GM21381 (cell line): Measurements from ENCODE around the gene PSMD3.

Source experiments
- ATAC-seq: cut with Tn5 transposase; IDR thresholded peaks from one replicate; pipeline ENCODE4 v1.9.1; 2021; ENCODE audit warnings: mild to moderate bottlenecking, moderate library complexity; ENCODE audit not compliant: unreplicated experiment

Gene PSMD3

DNA sequence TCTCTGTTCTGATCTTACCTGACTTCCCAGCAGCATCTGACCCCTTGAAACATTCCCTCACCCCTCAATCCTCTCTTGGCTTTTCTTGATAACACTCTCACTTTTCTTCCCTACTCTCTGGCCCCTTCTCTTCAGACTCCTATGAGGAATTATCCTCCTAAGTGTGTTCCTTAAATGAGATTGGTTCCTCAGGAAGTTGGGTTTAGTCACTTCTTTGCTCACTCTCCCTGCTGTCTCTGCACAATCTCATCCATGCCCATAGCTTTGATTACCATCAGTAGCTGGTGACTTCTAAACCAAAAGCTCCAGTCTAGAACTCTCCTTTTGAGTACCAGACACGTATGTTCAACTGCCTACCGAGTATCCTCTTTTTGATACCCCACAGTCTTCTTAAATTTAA lies 60.6 kb downstream of the PSMD3 start:
- ATAC-seq: no peak
